ENCODE data around the gene LY6G6F.

The LY6G6F gene

DNA sequence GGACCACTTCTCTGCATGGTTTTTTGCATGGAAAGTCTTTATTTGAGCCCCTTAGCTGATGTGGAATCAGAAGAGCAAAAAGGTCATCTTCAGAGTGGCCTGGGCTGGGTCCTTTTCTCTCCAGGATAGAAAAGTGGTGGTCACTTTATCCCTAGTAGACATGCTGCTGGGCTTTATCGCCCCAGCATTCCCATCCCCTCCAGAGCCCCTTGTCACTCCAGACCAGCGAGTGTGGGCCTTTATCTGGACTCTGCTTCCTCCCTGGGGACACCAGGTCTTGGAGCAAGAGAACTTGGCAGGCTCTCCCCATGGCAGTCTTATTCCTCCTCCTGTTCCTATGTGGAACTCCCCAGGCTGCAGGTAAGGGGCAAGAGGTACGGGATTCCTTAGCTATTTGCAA, at the start of gene LY6G6F:
TSS of gene LY6G6F (plus strand) at position 268 of the 400 bp plus-strand sequence. CDS start at position 309, 41 bp downstream.
- DNase-seq (ENCODE audit: low read depth) = no peak

GRCh38 chr6:31657406-31658157, 49.1 kb upstream of the LY6G6F start:
- no peak for DNase-seq (ENCODE audit: low read depth)

GRCh38 chr6:31658158-31658688, 48.4 kb upstream of the LY6G6F start:
- DNase-seq (ENCODE audit: low read depth) = no peak

DNA sequence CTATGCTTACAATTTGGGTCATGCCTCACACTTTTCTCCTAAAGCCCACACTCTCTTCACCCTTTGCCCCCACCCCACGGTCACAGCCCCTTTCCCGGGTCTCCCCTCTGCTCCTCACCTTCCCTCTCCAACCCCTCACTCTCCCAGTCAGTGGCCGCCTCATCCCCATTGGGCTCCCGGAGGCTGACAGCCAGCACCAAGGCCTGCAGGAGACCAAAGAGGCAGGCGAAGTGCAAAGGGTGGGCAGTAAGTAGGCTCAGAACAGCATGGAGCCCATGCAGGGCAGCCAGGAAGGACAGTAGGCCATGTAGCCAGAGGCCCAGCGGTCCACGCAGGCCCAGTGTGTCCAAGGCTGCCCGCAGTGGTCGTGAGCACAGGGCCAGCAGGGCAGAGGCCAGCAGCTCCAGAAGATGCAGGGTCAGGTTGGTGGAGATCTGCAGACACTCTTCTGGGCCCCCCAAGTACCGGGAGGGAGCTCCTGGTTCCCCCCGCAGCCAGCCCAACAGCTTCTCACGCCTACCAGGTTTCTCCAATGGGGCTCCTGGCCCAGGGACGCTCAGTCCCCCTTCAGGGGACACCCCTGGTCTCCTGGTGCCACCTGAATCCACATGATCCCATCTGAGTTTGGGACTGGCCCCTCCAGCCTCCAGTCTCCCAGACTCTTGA, 47.5 kb upstream of the LY6G6F start:
- DNase-seq (ENCODE audit: low read depth) = no peak

DNA sequence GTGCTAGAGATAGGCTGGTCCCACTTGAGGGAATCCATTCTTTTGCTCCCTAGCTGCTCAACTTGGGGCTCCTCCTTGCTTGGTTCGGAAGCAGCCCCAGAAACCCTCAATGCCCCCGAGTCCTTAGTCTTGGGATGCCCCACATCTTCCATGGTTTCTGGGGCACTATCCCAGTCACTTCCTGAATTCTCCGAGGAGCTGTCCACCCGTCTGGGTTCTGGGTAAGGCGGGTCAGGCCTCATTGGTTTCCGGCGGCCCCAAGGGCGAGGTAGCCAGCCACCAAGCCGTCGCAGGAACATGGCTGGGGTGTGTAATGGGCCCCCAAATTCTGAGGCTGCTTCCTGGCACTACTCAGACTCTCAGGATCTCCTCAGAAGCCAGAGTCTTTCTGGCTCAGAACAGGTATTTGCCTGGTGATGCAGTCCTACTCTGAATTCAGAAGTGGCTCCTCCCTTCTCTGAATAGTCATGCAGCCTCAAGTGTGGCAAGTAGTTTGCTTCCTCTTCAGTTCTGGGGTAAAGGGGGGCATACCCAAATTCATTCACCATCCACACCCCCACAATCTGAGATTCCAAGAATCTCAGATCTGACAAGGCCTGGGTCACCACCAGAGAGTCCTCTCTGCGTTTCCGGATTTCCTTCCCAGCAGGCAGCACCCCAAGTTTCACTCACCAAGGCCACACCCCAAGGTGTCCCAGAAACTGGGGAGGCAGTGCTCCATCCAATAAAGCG, 46.9 kb upstream of the LY6G6F start:
- peak; percentile 74 for DNase-seq (ENCODE audit: low read depth)

DNA sequence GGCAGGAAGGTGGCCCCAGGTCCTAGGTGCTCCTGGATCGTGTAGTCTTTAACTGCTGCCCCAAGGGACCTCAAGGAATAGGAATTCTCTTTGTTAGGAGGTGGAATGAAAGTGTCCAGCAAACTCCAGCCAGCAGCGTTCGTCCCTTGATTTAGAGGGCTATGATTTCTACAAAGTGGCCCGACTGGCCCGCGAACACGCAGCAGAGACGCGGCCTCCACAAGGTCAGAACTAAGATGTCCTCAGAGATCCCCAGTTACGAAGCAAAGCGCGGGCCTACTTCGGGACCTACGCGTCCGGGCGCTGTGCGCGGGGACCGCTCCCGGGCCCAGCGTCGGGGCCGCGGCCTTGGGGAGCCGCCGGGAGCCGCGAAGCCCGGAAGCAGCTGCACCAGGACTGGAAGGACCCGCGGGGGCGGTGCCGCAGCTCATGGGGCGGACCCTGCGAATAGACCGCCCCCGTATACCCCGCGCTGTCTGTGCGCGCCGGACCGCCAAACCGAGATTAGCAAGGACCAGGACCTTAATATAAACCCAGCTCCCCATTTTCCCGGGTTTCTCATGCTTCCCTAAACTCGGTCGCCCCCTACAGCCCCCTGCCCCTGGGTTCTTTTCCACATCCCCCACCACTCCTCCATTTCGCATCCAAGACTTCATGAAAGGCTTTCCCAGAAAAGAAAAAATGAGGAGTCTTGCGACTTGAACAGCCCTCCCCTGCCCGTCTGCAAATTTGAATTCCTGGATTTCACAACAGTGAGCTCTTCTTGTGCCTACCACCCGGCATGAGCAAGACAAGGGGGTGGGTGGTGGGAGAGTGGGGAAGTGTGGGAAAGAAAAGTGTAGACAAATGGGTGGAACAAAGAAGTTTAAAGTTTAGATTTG, 46.0 kb upstream of the LY6G6F start, which contains the start of gene C6orf47:
TSS of gene C6orf47 (minus strand) at position 398 of the 881 bp plus-strand sequence. CDS start 831 bp downstream, outside the sequence.
- DNase-seq (ENCODE audit: low read depth) = peak; percentile 72

DNA sequence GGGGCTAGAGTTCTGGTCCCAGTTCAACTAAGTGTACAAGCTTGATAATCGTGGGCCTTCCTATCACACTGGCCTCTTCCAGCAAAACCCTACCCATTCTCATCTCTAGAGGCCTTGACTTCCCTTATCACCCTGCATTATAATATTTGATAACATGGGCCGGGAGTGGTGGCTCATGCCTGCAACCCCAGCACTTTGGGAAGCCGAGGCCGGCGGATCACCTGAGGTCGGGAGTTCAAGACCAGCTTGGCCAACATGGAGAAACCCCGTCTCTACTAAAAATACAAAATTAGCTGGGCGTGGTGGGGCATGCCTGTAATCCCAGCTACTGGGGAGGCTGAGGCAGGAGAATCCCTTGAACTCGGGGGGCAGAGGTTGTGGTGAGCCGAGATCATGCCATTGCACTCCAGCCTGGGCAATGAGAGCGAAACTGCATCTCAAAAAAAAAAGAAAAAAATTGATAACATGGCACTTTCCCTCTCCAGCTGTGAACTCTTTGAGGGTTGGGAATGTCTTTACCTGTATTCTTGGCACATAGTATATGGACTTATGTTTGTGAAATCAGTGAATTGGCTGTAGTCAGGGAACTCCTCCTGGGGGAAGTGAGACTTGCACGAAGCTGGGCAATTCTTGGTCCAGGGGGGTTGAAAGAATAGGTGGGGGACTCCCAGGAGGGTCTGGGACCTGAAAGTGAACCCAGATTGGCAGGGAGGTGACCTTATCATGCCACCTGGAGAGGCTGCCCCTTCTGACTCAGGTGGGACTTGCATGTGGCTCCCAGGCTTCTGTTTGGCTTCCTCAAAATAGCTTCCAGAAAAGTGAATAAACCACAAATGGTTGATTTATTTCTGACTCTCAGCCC, 45.2 kb upstream of the LY6G6F start:
- DNase-seq (ENCODE audit: low read depth) = no peak

DNA sequence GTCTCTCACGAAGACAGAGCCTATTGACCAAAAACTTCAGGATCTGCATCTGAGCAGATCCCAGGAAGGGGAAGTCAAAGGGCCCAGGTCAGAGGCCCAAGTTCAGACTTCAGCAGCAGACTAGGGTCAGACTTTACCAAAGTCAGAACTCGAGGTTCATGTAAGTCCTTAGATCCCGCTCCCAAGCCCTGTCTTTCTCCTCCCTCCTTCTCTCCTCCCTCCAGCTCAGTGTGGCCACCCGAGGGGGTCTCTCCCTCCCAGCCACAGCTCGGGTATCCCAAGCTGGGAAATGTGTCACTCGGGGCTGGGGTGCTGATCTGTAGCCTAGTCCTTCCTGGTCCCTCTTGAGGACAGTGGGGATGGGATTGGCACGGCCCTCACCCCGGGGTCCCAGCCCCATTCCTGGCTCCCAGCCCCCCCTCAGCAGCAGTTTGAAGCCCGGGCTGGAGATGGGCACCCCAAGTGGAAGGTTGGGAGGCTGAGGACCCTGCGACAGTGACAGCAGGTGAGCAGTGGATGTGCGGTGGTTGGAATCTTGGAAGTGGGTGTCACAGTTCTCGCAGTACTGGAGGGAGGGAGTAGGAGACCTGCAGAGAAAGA, 44.4 kb upstream of the LY6G6F start:
- DNase-seq (ENCODE audit: low read depth) = no peak

DNA sequence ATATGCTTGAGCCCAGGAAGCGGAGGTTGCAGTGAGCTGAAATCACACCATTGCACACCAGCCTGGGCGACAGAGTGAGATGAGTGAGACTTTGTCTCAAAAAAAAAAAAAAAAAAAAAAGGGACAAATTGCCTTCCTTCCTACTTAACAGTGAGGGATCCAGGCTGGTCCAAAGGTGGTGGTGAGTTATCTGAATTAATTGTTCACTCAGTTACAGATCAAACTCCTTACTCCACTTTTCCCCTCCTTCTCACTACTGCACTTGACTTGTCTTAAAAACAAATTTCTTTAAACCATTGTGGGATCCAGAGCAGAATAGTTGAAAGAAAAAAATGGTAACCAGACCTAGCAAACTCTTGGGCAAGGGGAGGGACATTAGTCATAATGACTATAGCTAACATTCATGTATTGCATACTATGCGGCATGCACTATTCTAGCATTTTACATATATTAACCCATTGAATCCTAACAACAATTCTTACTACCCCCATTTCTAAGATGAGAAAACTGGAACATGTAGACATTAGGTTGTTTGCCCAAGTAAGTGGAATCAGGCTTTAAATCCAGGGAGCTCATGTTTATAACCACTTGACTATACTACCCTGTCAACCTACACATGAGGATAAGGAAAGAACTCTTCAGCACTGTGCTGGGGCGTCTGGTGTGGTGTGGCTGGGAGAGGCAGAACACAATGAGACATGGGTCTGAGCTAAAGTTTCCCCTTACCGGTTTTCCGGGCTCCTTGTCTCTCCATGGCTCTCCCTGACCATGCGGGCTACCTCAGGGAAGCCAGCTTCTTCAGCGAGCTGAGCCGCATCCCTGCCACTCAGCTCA, 43.3 kb upstream of the LY6G6F start:
- DNase-seq (ENCODE audit: low read depth) = no peak

DNA sequence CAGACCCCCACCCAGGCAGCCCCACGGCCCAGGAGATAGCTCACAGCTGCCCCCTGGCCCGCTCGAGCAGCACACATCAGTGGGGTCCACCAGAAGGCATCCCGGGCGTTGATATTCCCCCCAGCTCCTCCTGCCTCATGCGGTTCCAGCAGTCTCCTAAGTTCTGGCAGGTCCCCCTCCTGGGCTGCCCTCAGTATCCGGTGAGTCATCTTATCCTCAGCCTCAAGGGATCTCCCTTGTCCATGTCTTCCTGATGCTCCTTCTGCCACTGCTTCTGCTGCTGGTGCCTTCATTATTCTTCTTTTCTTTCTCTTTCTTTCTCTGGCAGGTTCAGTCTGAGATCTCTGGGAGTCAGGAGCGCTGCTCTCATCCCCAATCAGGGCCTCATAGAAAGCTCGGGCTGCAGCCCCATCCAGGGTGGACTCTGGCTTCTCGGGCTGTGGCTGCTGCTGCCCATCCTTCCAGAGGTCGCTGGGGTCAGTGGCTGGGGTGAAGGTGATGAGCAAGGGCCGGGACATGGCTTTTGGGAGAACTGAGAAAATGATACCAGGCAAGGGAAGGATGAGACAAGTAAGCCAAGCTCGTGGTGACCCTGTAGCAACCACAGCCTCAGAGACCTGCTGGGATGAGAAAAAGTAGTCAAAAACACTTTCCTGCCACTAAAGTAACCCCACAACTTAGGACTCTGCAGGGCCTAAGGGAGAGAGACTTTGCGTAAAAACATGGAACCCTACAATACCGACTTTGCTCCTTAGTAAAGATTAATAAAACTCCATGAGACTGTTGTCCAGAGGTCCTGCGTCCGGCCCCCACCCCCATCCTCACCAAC, 42.5 kb upstream of the LY6G6F start:
- DNase-seq (ENCODE audit: low read depth) = no peak

GRCh38 chr6:31664790-31665500, 41.7 kb upstream of the LY6G6F start, which contains the start of gene GPANK1:
Gene GPANK1 (minus strand): TSS chr6:31664997. CDS start chr6:31664478, 519 bp downstream.
- peak; percentile 87 for DNase-seq (ENCODE audit: low read depth)

DNA sequence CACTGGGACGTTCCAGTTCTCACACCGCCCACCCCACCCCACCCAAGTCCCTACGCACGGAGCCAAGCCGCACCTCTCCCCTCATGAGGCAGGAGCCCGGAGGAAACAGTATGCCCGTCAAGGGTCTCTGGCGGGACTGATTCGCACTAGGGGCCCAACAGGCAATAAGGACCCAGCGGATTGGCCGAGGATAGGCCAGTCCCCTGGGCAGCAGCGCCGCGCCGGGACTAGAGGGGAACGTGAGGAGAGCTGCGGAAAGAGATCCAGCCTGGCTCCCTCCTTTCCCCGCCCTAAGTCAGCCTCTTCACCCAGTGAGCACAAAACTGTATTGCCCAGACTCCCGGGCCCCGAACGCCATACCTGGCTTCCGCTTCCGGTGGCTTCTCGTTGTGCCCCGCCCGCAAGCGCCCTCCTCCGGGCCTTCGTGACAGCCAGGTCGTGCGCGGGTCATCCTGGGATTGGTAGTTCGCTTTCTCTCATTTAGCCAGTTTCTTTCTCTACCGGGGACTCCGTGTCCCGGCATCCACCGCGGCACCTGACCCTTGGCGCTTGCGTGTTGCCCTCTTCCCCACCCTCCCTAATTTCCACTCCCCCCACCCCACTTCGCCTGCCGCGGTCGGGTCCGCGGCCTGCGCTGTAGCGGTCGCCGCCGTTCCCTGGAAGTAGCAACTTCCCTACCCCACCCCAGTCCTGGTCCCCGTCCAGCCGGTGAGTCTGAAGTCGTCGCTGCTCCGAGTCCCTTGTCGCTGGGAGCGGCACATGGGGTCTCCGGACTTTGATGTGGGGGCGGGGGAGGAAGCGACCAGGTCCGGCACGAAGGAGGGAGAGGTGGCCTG, 40.9 kb upstream of the LY6G6F start, which contains the start of gene CSNK2B:
TSS of gene CSNK2B (plus strand) at position 580 of the 836 bp plus-strand sequence. CDS start 752 bp downstream, outside the sequence.
- DNase-seq (ENCODE audit: low read depth) = peak; percentile 96

DNA sequence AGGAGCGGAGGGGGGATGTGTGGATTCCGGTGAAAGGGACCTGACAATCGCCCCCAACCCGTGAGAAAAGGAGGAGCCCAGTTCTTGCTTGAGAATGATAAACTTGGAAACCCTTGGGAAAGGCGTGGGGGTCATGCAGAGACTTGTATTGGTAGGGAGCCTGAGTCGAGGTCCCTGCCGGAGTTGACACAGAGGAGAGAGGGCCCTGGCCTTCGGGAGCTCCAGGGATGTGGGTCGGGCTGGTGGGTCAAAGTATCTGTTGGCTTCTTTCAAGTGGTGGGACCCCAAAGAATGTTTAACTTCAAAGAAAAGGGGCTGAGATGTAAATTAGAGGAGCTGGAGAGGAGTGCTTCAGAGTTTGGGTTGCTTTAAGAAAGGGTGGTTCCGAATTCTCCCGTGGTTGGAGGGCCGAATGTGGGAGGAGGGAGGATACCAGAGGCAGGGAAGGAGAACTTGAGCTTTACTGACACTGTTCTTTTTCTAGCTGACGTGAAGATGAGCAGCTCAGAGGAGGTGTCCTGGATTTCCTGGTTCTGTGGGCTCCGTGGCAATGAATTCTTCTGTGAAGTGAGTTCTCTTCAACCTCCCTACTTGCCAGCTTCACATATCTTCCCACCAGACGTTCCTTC, 40.2 kb upstream of the LY6G6F start:
- DNase-seq (ENCODE audit: low read depth) = no peak

DNA sequence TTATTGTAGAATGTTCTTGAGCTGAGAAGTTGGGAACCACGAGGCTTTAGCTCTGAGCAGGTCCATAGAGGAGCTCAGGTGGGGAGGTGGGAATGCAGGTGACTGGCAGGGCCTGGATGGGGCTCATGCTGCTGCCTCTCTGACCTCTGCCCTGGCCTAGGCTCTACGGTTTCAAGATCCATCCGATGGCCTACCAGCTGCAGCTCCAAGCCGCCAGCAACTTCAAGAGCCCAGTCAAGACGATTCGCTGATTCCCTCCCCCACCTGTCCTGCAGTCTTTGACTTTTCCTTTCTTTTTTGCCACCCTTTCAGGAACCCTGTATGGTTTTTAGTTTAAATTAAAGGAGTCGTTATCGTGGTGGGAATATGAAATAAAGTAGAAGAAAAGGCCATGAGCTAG, 37.0 kb upstream of the LY6G6F start, which contains the start of gene LY6G5B:
TSS of gene LY6G5B (plus strand) at position 301 of the 400 bp plus-strand sequence. CDS start 975 bp downstream, outside the sequence.
- DNase-seq (ENCODE audit: low read depth) = no peak

GRCh38 chr6:31676322-31676903, 30.3 kb upstream of the LY6G6F start:
- DNase-seq (ENCODE audit: low read depth) = no peak
